Left cardiac atrium (tissue), 4 donors: Measurements from ENCODE around the gene NANOS1. TPM values are rescaled to one million over a fixed set of nuclear protein-coding genes. Genes with fewer than 3 reads are reported as not detected.
"Not testable (repeated sequence)": the region's sequence is repeated elsewhere in the genome, so short reads cannot be mapped to it uniquely, and the experiment has no call there.

Experiments used
- ATAC-seq, 2 donors: fragments of 200-7000 bp; cut with Tn5 transposase; one replicate each; pipeline ENCODE4 v1.9.1; 2020; ENCODE audit warnings: mild to moderate bottlenecking in 2 of 2, moderate library complexity in 2 of 2
- DNase-seq: peaks from one replicate; pipeline ENCODE4 v3.0.0-alpha.2; 2020
- intact Hi-C, 2 donors: fragments of 100-400 bp; cut with DNase I; formaldehyde crosslinking; loops; one replicate each; pipeline versions ENCODE4 v1.14.1 to v1.15.1; 2022 to 2023
- total RNA-seq, 2 donors: library from RNA; stranded (reverse); fragmentation: NEBNext Ultra II Directional; extraction: Animal tissue kit (Norgen Biotek cat#: 25700); gene quantifications; one replicate each; pipeline ENCODE4 v1.2.1, GENCODE V29; 2021
- donor health status: DM: no; HTN: yes; CAD: no.
- donor health status: DM: no; HTN: yes; CAD: no; lungs with severe emphysema.
- donor health status: DM: yes; HTN: yes; CAD: no.
- donor health status: Dilated cardiomyopathy.

Gene NANOS1
- total RNA-seq, 2 donors from 2014 or later: 3.3 to 5.0 TPM

DNA sequence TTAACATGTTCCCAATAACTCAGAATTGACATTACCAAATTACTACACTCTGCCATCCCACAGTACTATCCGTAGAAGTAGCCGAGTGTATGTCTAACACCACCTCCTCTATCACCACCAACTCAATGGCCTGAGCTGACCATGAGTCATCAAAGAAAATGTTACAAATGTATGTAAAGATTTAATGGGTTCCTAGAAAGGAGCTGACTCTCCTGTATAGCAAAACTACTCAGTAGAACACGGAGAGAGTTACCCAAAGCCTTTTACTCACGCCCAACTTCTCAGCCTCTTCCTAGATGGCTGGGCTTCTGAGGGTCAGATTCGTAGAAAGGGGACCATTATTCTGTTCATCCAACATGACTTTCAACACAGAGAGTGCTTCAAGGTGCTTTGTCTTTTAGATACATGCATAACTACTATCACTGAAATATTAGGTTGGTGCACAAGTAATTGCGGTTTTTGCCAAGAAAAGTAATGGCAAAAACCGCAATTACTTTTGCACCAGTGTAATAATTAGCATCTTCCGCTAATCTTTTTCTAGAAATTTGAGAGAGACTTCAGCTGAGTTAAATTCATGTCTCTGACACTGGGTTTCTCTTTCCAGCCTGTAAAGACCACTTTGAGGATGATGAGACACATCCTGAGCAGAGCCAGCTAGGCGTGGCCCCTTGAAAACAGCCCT, 24.0 kb upstream of the NANOS1 start:
- intact Hi-C loops: no loop called here
- ATAC-seq (no peak), DNase-seq (no peak)

DNA sequence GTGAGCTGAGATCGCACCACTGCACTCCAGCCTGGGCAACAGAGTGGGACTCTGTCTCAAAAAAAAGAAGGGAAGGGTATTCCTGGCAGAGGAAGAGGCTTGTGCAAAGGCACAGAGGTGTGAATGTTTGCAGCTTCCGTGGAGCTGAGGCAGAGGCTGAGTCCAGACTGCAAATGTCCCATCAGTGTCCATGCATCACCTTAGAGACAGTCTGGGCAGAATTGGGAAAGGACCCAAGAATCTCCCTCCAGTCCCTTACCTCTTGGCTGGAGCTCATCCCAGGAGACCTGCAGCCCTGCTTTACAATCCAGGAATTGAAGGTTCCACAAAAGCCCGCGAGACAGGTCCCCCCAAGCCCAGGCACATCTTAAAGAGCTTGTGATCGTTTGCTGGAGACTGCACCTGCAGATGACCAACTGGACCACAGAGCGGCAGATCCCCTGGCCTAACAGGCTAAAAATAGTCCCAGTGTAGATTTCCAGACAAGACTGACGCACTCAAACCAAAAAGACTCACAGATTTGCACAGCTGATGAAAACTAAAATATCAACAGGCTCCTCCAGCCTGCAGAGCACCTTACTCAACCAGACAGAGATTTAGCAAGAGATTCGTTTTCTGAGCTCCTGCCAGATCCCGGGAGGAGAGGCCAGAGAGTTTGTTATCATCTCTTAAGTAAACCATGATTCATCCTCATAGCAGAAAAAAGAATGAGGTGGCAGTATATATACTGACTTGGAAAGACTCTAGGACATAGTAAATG, 22.9 kb upstream of the NANOS1 start:
- intact Hi-C loops: no loop called here
- no peak for DNase-seq
- peak; percentile 61 to 92 for ATAC-seq

DNA sequence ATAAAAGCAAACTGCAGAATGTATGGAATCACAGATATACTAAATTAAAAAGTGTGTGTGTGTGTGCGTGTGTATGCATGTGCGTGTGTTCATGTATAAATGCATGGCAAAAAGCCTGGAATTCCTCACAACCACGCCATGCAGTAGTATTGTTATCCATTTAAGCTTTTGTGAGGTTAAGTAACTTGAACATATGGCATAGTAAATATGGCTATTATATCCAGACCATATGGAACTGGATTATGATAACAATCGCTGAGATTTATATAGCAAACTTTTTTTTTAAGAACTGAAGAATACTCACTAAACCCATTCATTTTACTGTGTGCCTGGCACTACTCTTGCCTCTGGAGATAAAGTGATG, 22.3 kb upstream of the NANOS1 start:
- no peak for ATAC-seq
- intact Hi-C loops: no loop called here
- DNase-seq: no peak

DNA sequence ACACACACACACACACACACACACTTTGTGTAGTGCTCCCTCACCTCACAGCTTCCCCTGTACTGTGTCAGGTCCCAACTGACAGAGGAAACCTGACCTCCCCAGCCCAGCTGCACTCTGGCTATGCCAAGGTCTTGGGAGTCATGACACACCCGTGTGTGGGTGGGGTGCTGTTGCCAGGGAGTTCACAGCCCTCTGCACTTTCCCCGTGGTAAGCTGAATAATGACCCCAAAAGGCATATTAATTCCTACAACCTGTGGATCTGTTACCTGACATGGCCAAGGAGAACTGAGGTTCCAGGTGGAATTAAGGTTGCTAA, 8.9 kb upstream of the NANOS1 start:
- ATAC-seq: peak in 1 of 2 donors; percentile 77
- intact Hi-C loops: no loop called here

DNA sequence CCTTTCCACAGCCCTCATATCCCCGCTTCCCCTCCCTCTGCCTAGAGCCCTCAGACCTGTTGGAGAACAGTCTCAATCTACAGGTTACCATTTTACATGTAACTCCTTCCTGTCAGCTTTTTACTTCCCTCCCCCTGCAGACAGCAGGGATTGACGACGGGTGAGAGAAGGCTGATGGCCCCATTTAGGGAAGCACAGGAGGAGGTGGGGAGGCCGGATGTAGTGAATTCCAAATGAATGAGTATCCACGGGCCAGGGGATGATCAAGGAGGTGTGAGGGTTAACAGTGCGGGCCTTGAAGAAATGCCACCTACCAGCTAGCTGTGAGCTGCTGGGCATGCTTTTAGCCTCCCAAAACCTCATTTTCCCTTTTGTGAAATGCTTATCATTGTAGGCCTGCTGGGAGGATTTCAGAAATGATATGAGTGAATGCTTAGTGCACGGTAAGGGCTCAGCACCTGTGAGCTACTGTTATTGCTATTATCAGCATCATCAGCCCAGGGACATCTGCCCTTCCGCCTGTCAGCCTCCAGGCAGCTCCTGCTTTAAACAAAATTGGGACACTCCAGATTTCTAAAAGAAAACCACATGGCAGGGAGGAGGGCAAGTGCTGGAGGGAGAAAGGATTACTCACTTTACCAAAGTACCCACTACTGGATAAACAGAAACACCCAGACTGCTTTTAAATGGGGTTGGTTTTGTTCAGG, 6.5 kb upstream of the NANOS1 start:
- DNase-seq (no peak), ATAC-seq (no peak)
- intact Hi-C loops: no loop called here

More for the DNA sequence above, 8.9 kb upstream of the NANOS1 start:
- DNase-seq: no peak

DNA sequence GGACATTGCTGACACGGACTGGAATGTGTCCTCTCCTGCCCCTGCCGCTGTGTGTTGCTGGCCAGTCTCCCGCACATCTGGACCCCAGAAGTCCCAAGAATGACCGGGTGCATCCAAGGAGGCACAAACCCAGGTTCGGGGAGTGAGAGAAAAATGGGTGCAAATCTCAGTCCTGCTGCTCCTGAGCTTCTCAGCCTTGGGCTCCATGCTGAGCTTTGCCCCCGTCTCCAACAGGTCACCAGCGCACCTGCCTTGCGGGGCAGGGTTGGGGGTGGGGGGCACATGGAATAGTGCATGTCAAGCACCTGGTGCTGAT, 6.0 kb upstream of the NANOS1 start:
- intact Hi-C loops: no loop called here
- ATAC-seq (no peak), DNase-seq (no peak)

DNA sequence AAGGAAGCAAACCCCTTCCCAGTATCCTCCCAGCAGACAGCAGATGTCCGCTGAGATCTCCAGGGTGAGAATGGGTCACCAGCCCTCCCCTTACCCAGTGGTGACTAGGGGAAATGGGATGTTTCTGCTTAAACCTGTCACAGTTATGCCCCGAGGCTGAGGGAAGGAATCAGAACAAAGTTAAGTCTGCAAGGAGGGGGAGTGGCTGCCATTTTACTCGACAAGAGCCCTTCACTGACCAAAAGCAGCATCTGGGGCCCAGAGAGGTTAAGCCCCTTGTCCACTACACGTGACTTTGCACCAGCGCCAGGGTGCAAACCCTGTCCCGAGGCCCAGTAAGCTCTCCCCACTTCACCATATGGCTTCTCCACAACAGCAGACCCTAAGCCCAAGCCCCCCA, 4.6 kb upstream of the NANOS1 start:
- intact Hi-C loops: no loop called here
- DNase-seq (no peak), ATAC-seq (no peak)

DNA sequence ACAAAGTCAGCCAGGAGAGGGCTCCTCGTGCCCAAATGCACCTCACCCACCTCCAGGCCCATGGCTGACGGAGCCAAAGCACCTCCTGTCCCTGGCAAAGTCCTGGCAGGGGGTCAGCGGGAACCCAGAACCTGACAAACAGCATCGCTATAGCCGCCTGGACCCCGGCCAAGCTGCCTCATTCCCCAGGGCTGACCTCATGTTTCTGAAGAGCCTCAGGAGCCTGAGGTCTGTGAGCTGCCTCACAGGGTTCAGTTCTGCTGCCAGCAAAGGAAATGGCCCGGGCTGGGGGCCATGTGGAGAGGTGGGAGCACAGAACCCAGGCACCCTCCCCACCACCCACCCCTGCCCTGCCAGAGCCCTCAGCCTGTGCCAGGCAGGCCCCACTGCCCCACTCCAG, 4.2 kb upstream of the NANOS1 start:
- peak; percentile 8 to 47 for ATAC-seq
- intact Hi-C loops: no loop called here
- peak; percentile 86 for DNase-seq

DNA sequence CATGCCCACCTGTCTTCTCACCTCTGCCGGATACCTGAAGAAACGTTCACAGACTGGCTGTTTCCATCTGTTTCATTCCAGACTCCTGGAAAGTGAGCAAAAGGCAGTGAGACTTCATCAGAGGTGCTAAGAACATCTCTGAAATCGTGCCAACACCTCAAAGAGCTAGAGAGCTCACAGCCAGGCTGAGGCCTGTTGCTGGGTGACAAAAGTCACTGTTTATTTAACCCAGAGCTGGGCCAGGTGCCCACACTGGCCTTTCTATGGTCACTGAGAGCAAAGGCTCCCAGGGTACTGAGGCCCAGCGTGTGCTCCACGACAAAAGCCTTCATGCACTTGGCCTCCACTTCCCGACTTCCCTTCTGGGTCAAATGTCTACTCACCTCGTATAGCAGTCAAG, 3.7 kb upstream of the NANOS1 start:
- intact Hi-C loops: no loop called here
- DNase-seq: peak; percentile 65

DNA sequence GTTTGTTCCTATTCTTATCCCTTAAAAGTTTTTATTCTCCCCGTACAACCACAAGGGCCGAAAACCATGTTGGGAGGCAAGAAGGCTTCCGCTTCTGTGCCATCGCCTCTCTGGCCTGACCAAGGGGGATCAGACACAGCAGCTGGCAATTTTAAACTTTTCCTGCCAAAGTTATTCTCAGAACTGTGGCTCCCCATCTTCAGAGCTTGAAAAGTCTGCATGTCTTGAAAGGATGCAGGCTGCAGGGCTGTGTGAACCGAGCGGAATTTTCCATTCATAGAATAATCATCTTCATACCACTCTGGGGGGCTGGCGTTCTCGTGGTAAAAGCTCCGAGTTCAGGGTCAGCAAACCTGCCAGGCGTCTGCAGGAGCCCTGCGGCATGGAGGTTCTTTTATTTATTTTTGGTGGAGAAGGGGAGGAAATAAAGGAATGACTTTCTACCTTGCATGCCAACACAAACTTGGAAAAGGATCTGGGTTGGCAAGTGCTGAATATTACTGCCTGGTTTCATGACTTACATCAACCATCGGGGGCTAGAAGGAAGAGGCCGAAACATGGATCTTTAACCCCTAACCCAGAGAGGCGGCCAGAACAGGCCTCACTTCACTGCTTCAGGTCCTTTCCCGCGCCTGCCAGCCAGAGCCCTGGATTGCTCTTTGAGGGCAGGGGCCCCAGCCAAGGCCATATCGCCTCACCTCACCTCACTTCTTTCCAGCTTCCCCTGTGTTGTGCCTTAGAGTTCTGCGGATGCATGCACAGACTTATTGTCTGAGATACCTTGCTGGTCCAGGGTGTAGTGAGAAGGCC, 3.0 kb upstream of the NANOS1 start:
- intact Hi-C loops: no loop called here
- DNase-seq (no peak), ATAC-seq (no peak)

More for the DNA sequence above, 3.7 kb upstream of the NANOS1 start:
- ATAC-seq: peak; percentile 5 to 25

DNA sequence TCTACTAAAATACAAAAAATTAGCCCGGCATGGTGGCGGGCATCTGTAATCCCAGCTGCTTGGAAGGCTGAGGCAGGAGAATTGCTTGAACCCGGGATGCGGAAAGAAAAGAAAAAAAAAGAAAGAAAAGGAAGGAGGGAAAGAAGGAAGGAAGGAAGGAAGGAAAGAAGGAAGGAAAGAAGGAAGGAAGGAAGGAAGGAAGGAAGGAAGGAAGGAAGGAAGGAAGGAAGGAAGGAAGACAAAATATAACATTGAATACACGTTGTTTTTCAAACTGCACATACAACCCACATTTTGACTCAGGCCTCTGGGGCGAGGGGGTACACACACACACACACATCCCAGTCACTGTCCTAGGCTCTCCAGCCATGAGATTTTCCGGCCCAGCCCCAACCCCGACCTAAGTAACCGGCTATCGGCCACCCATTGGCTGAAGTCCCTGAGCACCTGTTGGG, 1.0 kb upstream of the NANOS1 start:
- intact Hi-C loops, DNase-seq: not testable (repeated sequence)
- ATAC-seq: peak in 1 of 2 donors; percentile 1

DNA sequence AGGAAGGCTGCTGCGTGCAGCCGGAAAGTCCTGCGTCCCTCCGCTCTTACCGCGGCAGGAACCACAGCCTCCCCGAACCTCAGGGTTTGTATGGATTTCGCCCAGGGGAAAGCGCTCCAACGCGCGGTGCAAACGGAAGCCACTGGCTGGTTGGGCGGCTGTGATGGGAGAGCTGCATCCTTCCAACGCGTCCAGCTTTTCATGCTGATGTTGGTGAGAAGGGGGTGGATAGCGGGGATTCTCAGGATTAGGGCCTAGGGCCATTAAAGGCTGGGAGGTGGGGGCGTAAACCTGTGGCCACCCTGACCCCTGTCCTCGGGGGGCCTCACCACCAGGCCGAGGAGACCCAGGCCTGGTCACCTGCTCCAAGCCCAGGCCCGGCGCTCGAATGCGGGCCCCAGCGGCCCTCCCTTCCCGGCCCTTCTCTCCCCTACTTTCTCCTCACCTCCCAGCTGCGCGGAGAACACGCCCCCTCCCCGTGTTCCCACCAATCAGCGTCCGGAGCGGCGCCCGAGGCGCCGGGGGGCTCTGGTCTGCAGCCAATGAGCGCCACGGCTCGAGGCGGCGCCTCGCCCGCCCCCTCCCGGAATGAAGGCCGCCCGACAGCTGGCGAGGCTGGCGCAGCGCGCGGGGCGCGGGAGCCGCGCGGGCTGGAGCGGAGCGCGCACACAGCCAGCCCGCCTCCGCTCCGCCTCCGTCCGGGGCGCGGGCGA, 458 bp upstream of the NANOS1 start:
- DNase-seq (peak; percentile 92), ATAC-seq (peak; percentile 86 to 91)
- intact Hi-C loops: no loop called here

DNA sequence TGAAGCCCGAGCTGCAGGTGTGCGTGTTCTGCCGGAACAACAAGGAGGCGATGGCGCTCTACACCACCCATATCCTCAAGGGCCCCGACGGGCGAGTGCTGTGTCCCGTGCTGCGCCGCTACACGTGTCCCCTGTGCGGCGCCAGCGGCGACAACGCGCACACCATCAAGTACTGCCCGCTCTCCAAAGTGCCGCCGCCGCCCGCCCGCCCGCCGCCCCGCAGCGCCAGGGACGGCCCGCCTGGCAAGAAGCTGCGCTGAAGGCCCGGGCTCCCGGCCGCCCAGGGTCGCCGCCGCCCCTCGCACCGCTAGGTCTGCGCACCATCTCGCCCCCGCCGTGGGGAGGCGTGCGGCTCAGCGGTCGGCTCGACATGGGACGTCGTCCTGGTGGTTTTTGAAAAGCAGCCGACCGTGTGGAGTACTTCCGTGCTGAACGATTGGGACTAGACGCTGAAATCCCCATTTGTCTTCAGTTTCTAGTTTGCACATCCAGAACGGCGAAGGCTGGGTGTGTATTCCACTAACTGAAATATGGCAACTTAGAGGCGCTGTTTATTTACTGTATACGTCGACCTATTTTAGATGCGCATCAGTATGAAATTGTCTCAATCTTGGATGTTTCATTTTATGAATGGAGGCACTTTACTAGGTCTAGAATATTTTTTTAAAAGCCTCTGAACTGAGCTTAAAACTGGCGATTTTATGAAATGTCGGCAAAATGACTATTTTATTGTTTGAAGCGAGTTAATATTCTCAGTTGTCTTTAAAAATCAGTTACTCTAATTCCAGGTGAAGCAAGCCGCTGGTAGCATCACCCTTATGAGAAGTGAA, 1.1 kb downstream of the NANOS1 start:
- intact Hi-C loops: no loop called here
- DNase-seq (peak; percentile 43), ATAC-seq (peak in 1 of 2 donors; percentile 2)

DNA sequence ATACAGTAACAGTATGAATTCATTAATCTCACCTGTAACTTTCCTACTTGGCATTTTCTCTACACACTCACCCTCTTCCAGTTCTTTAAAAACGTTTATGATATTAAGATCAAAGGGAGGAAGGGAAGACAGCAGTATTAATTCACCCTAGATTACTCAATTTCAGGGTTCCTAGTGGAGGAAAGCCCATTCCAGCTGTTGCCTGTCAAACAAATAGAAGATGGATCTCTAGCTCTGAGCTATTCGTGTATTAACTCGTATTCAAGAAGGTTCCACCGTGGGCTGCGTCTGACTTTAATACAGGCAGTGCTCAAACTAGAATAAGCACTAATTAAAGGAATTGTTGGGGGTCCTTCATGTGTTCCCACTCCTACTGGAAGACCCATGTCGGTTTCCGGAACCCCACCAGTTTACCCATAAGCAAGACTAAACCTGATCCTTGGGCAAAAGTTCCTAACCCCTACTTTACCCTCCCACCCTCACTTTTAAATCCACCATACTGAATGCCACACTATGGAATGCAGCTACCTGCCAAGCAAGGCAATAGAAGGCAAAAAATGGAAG, 2.1 kb downstream of the NANOS1 start:
- DNase-seq (no peak), ATAC-seq (no peak)
- intact Hi-C loops: no loop called here

DNA sequence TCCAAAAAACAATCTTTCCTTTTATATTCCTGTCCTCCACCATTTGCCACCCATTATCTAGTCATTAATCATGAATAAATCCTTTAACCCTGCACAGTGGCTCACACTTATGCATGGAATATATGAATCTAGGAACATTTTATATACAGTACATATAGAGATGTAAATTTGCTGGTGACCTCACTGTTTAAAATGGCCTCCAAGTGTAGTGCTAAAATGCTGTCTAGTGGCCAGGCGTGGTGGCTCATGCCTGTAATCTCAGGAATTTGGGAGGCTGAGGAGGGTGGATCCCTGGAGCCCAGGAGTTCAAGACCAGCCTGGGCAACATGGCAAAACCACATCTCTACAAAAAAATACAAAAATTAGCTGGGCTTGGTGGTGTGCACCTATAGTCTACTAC, 9.6 kb downstream of the NANOS1 start:
- DNase-seq: no peak
- intact Hi-C loops: loop anchor here in 1 of 2 donors (5.0 kb wide), 1 partner anchor 33 kb away; no protein-coding TSS in a partner anchor
- no peak for ATAC-seq

DNA sequence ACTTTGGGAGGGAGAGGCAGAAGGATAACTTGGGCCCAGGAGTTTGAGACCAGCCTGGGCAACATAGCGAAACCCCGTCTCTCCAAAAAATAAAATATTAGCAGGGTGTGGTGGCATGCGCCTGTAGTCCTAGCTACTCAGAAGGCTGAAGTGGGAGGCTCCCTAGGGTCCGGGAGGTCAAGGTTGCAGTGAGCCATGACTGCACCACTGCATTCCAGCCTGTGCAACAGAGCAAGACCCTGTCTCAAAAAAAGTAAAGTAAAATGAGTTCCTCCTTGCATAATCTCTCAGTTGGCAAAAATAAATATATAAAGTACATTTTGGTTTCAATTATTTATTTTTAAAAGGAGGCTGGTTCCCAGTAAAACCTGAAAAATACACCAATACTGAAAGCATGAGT, 11.8 kb downstream of the NANOS1 start:
- no peak for ATAC-seq
- no peak for DNase-seq
- intact Hi-C loops: loop anchor here in 1 of 2 donors (10.0 kb wide), 1 partner anchor 793 kb away; no protein-coding TSS in a partner anchor

DNA sequence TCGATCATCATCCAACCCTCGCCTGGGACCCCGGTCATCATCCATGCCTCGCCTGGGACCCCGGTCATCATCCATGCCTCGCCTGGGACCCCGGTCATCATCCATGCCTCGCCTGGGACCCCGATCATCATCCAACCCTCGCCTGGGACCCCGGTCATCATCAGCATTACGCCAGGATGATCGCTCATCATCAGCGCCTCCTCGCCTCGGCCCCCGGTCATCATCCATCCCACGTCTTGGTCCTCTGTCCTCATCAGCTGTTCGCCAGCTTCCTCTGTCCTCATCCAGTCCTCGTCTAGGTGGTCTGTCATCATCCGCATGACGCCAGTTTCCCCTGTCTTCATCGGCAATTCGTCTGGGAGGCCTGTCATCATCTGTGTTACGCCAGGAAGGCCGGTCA, 12.7 kb downstream of the NANOS1 start:
- intact Hi-C loops: loop anchor here in 1 of 2 donors (10.0 kb wide), 1 partner anchor 793 kb away; no protein-coding TSS in a partner anchor
- ATAC-seq: no peak
- no peak for DNase-seq

DNA sequence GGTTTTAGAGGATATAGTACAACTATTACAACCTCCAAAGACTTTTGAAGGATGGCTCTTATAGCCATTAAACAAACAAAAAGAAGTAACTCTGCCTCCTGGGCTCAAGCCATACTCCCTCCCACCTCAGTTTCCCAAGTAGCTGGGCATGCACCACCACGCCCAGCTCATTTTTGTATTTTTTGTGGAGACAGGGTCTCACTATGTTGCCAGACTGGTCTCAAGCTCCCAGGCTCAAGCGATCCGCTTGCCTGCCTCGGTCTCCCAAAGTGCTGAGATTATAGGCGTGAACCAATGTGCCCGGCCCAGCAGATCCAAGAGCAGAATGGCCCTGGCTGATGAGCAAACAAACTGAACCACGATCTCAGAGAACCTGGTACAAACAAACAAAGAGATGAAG, 16.0 kb downstream of the NANOS1 start:
- intact Hi-C loops: loop anchor here in 1 of 2 donors (10.0 kb wide), 1 partner anchor 789 kb away; no protein-coding TSS in a partner anchor
- ATAC-seq (no peak), DNase-seq (no peak)
